ENCODE data around the gene BCORL1.

The BCORL1 gene

GRCh38 chrX:130080791-130081367 lies 98.4 kb downstream of the BCORL1 start:
- TF ChIP-seq CTCF (conservative IDR thresholded peaks at IDR 0.05; ENCODE audit: low read depth, low read length), result no peak
- no peak overlapping the region for H3K4me3 ChIP-seq (ENCODE audit: low read depth, low read length)
- DNase-seq (ENCODE audit: low read depth), result no peak

- H3K4me3 ChIP-seq (ENCODE audit: low read depth, low read length), result no peak overlapping the region
- no peak for TF ChIP-seq CTCF (conservative IDR thresholded peaks at IDR 0.05; ENCODE audit: low read depth, low read length)
- DNase-seq (ENCODE audit: low read depth), result no peak
Observed at GRCh38 chrX:130081421-130082045, 99.1 kb downstream of the BCORL1 start.

- DNase-seq (ENCODE audit: low read depth), result peak; percentile 36
- TF ChIP-seq CTCF (conservative IDR thresholded peaks at IDR 0.05; ENCODE audit: low read depth, low read length), result peak; percentile 32
- no peak overlapping the region for H3K4me3 ChIP-seq (ENCODE audit: low read depth, low read length)
Observed at GRCh38 chrX:130082244-130083106, 100.0 kb downstream of the BCORL1 start.

GRCh38 chrX:130083107-130083490 lies 100.7 kb downstream of the BCORL1 start:
- H3K4me3 ChIP-seq (ENCODE audit: low read depth, low read length), result no peak overlapping the region
- DNase-seq (ENCODE audit: low read depth), result no peak
- TF ChIP-seq CTCF (conservative IDR thresholded peaks at IDR 0.05; ENCODE audit: low read depth, low read length), result no peak

- TF ChIP-seq CTCF (conservative IDR thresholded peaks at IDR 0.05; ENCODE audit: low read depth, low read length), result no peak
- H3K4me3 ChIP-seq (ENCODE audit: low read depth, low read length), result no peak overlapping the region
- DNase-seq (ENCODE audit: low read depth), result no peak
Observed at GRCh38 chrX:130083656-130084382, 101.4 kb downstream of the BCORL1 start.

GRCh38 chrX:130084631-130085237 lies 102.3 kb downstream of the BCORL1 start:
- H3K4me3 ChIP-seq (ENCODE audit: low read depth, low read length), result no peak overlapping the region
- no peak for TF ChIP-seq CTCF (conservative IDR thresholded peaks at IDR 0.05; ENCODE audit: low read depth, low read length)
- no peak for DNase-seq (ENCODE audit: low read depth)

Data from choroid plexus epithelial cell (primary cell).